NCI-H2196 (cell line): ENCODE data around the gene SLC37A2.
A peak's percentile ranks its signal among the peaks of the same experiment; 100 is the strongest.

Experiments
- DNase-seq: peaks from one replicate; lab custom pipeline; 2025; ENCODE audit not compliant: unreplicated experiment; lab: John Stamatoyannopoulos, UW

Gene SLC37A2

DNA sequence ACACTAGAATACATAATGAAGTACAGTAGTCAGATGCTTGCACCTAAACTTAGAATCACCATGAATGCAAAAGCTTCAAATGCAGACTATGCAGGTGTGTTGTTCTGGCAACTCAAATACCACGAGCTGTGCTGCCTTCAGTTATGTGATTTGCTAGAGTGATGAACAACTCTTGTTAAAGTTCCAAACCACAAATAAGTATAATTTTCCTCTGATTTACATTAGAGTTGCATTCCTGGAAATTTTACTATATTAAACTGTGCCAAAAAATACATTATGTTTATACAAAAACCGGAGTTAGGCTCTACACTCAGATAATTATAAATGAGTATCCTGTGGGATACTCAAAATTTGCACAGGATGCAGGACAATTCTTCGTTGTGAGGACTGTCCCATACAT lies 45.4 kb downstream of the SLC37A2 start:
- no peak for DNase-seq

DNA sequence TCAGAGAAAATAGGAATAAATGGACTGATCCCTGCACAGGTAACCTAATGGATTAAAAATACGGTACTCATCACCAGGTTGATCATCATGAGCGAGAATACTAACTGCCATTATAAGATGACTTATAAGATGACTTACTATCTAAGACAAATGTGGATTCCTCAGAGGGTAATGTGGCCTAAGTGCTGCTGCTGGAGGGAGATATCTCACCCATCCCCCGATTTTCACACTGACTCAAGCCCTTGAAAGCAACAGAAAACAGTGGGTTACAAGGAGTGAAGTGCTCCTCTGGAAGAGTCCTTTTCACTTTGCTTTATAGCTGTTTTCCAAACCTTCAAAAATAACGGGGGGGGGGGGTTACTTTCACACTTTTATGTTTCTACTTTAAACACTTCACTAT lies 47.4 kb downstream of the SLC37A2 start:
- DNase-seq: no peak

DNA sequence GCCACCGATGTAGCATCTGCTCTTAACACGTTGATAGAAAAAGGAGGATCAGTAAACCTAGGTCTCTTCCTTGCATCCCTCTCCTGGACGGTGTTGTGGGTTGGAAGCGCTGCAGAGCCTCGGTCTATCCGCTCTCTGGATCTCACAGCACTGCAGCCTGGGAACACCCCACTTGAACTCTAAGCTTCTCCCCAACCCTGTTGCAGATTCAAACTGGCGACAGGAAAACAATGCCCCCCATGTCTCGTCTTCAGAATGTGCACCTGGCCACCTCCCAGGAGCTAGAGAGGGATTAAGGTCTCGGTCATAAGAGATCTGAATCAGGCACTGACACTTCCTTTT lies 47.9 kb downstream of the SLC37A2 start:
- no peak for DNase-seq

DNA sequence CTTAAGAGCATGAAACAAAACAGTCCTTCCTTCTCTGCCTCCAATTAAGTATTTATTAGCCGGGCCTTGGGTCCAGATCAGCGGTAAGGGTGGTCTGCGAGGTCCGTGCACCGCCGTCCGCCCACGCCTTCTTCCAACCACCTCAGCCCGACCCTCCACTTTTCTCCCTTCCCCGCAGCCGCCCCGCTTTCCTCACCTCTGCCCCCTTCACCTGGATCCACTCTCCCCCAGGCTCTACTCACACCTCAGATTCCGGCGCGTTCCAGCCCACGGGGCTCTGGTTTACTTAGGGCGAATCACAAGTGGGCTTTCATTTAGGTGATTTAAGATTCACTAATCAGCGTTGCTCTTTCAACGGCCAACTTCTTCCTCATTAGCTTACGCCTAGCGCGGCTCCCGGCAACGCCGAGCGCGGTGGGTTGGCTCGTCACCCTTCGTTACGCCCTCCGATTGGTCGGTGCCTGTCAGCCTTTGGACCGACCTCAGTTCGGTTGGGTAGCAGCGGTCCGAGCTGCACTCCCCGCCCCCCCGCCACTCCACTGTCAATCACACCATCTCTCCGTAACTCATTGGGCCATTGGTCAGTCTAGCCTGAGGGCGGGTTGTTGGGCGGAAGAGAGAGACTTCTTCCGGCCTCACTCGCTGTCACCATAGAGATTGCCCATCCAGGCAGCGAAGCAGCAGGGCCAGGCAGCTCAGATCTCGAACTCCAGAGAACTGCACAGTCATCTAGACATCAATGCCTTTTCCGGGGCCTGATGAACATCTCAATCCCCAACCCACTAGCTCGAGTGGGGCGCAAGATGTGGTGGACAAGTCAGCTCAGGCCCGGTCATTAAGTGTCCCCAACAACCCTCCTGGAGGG lies 48.5 kb downstream of the SLC37A2 start, which contains the start of gene TMEM218:
Gene TMEM218, minus strand, starts transcription at position 284 of the 865 bp plus-strand sequence. CDS start 9,385 bp downstream, outside the sequence.
- peak; percentile 97 for DNase-seq

DNA sequence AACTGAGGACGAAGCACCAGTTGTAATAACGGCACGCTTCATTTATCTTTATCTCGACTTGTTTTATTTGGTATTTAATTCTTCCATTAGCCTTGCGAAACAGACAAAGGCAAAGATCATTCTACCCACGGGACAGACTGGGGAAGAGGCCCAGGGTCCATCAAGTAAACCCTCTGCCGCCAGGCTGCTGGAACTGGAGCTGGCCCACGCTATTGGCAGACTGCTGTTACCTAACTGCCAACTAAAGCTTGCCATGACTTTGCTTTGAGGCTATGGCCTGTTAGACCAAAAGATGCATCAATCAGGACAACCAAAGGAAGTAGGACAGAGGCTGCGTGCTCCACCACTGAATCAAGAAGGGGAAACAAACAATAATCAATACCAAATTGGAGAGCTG lies 49.1 kb downstream of the SLC37A2 start:
- DNase-seq: no peak

DNA sequence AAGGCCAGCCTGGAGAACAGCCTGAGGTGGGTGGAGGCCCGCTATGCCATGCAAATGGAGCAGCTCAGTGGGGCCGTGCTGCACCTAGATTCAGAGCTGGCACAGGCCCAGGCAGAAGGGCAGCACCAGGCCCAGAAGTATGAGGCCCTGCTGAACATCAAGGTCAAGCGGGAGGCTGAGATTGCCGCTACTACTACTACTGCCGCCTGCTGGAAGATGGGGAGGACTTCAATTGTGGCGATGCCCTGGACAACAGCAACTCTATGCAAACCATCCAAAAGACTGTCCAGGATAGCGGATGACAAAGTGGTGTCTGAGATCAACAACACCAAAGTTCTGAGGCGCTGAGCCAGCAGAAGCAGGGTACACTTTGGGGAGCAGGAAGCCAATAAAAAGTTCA lies 51.4 kb downstream of the SLC37A2 start:
- no peak for DNase-seq

DNA sequence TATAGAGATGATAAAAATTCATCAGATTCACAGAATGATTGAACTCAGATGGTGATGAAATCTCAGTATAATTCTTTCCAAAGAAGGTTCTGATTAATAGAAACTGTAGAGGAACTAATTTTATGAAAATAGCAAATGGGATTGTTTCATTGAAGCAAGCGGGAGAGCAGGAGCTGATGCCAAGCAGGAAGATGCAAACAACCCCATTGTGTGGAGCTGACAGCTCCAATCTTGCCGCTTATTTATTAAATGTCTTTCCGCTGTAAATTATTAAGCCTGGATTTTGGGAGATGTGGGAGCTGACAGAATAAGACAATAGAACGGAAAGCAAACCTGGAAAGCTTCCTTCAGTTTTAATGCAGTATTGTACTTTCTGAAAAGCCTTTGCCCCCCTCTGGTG lies 54.3 kb downstream of the SLC37A2 start:
- no peak for DNase-seq

DNA sequence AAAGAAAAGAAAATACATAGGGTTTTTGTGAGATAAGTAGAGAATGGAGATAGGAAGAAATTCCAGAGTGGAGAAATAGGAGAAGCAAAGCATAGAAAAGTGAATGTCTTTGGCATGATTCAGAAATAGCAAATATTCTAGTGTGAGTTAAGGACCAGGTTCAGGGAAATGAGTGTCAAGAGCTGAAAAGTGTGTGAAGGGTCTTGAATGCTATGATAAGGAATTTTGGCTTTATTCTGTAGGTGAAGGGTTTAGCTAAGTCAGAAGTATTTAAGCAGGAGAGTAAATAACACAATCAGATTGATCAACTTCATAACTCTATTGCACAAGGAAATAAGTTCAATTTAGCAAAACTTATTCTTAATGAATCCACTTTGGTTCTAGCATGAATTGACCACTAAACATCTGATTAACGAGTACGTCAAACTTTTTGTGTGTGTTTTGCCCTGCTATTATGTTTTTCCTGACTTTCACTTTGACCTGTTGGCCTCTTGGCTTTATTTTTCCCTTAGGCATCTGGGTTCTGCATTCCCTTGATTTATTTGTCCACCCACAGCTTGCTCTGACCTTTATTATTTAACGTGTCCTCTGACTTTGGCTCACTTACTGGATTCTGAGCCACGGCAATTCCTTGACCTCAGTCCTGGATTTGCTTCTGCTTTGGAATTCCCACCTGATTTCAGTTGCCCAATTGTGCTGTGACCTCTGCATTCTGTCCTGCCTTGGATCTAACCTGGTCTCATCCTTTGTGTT lies 60.3 kb downstream of the SLC37A2 start:
- no peak for DNase-seq

DNA sequence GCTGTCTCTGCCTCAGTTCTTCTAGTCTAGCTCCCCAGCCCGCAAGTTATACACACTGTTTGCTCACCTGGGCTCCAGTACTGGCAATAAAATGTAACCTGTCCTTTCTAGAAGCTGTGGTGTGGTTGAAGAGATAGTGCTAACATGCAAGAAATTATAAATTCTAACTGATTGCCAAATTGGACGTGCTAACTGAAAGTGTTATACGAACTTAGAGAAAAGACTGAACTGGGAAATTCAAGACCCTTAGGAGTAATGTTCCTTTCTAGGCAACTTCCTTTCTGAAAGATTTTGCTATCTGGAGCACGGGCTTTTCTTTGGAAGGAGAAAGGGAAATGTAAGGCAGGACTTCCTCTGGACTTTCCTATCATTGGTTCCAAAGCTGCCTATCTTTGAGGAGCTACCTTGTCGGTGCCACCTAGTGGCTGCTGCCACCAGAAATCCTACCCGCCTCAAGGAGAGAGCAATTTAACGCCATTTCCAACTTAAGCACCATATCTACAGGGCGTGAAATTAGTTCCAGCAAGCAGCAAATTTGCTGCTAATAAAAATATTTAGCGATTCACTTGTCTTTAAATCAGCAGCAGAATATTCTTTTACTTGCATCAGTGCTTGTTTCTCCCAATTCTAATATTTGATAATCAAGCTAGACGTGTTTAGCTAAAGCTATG lies 61.0 kb downstream of the SLC37A2 start:
- DNase-seq: no peak

DNA sequence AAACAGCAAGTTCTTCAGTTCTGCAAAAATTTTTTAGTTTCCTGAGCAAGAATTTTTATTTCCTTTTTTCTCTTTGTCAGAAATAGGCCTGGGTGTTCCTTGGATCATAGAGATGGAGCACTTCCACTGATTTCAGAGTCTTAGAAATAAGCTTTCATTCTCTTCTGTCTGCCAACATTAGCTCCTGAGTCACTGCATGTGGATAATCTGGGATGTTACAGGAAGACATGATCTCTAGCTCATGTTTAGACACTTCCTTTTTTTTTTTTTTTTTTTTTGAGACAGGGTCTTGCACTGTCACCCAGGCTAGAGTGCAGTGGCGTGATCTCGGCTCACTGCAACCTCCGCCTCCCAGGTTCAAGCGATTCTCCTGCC lies 61.5 kb downstream of the SLC37A2 start:
- DNase-seq: no peak

DNA sequence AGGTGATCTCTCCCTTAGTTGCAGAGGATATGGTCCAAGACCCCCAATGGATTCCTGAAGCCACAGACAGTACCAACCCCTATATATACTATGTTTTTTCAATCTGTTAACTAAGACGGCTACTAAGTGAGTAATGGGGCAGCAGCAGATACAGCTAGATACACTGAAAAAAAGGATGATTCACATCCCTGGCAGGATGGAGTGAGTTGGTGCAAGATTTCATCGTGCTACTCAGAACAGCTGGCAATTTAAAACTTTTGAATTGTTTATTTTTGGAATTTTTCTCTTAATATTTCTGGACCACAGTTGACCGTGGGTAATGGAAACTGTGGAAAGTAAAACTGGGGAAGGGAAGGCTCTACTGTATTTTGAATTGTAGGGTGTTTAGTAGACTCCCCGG lies 65.3 kb downstream of the SLC37A2 start:
- no peak for DNase-seq

DNA sequence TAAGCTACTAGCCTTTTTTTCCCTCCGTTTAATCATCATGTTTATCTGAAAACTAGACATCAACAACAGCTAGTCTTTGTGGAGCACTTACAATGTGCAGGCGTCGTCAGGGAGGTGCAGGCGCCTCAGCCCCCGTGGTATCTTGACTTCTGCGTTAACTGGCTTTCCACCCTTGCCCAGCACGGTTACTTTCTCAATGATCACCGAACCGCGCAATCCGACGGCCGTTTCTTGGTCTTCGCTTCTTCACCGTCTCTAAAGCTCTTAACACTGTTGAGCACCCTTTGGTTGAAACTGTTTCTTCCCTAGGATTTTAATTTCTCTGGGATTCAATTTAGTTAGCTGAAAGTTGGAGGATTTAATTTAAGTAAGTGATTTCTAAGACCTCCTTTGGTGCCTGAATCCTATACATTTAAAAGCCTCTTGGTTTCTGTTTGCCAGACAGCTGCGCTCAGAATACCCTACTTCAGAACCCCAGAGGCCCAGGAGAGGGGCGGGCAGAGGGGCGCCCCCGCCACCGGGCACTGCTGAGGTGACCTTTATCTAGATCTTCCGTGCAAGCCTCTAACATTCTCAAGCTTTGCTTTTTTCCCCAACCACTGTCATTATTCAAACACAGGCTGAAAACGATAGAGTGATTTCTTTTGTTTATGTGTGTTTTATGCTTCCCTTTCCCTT lies 66.3 kb downstream of the SLC37A2 start:
- DNase-seq: no peak

DNA sequence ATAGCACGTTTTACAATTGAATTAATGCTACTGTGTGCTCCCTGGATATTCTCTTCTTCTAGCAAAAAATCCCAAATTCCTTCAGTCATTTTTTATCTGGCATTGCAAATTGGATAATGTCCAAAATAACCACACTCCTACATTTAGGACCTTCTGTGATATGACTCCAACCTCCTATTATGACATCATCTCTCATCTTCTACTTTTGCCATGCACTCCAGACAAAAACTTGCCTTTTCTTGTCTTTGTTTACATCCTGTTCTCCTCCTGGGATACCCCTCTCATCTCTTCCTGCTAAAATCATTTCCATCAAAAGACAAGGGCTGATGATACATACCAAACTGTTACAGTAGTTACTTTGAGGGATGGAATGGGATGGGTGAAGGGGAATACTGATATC lies 69.0 kb downstream of the SLC37A2 start:
- DNase-seq: no peak

DNA sequence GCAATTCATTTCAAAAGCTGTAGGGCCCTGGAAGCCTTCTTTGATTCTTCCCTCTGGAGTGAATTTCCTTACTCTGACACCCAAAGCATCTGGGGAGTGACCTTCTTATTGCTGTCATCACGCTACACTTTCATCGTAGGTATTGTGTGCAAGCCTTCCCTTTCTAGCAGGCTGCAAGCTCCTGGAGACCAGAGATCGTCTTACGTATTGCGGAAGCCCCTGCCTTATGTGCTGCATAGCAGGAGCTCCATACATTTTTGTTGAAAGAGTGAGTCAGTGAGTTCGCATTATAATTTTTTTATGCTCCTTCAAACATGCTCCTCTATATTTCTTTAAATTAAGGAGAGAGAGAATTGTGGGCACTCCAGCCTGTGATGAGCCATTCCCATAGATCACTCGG lies 69.5 kb downstream of the SLC37A2 start:
- DNase-seq: no peak

DNA sequence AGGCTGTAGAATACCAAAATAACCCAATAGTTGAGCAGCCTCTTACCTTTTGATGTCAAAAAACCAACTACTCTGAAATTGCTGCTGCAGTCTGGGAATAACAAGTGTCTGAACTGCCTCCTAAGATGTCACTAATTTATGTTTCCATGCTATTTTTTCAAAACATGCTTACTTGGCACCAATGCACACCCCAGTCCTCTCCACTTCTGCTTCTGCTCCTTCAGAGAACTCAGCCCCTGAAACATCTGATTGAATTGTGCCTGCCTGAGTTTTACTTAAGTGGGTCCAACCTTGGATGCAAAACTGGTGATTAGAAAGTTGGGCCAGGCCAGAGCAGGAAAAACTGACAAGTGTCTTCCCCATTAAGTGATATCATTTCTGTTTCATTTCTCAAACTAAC lies 72.9 kb downstream of the SLC37A2 start:
- no peak for DNase-seq

DNA sequence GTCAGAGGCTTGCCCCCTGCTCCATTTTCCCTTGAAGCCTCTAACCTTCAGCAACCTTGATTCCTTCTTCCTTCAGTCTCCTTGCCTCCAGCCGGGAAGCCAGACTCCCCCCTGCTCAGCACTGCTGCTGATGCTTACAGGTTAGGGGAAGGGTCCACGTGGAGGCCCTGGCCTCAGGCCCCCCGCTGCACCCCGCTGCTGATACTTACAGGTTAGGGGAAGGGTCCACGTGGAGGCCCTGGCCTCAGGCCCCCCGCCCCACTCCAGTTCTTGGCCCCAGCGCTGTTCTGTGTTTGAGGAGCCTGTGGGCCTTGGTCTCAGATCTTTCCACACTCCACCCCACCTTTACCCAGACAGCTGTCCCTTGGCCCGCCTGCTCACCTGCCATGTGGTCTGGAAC lies 75.9 kb downstream of the SLC37A2 start:
- no peak for DNase-seq

DNA sequence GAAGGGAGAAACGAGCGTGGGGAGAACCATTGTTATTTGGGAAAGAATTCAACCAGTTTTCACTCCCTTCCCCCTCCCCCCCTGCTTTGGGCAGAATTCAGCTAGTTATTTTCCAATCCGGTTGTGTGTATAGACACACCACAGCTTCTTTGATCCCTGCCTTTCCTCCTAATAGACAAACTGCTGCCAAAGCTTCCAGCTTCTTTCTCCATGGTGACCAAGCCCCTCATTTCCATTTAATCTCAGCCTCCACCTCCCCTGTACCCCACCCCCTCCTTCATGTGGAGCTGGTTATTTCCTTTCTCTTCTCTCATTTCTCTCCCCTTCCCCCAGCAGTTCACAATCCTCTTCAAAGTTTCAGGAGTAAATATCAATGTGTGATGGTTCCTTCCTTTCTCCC lies 76.7 kb downstream of the SLC37A2 start:
- no peak for DNase-seq
